GM12873 (cell line): ENCODE results near the gene SHISA5.

ENCODE experiments used
- CTCF ChIP-seq: IDR thresholded peaks from 2 replicates; pipeline ENCODE4 v1.5.1; 2012; ENCODE audit warnings: low read depth, mild to moderate bottlenecking, moderate library complexity, low read length, control low read depth; ENCODE audit not compliant: insufficient read depth; ENCODE audit errors: missing control alignments

The SHISA5 gene

GRCh38 chr3:48486952-48487351, 17.0 kb downstream of the SHISA5 start:
- TF ChIP-seq CTCF, result no peak

GRCh38 chr3:48478626-48479555, 25.1 kb downstream of the SHISA5 start:
- no peak for TF ChIP-seq CTCF

- no peak for TF ChIP-seq CTCF
These were observed 25.9 kb downstream of the SHISA5 start for GRCh38 chr3:48477959-48478520.

GRCh38 chr3:48476426-48477053, 27.4 kb downstream of the SHISA5 start:
- TF ChIP-seq CTCF, result no peak

- no peak for TF ChIP-seq CTCF
These were observed 28.8 kb downstream of the SHISA5 start for GRCh38 chr3:48475188-48475587.

GRCh38 chr3:48474619-48475018, 29.4 kb downstream of the SHISA5 start:
- TF ChIP-seq CTCF, result no peak

GRCh38 chr3:48473617-48473952, 30.4 kb downstream of the SHISA5 start:
- no peak for TF ChIP-seq CTCF
